Heart right ventricle (tissue), 16 donors: Measurements from ENCODE around the gene FAM200C. TPM values are rescaled to one million over a fixed set of nuclear protein-coding genes. Genes with fewer than 3 reads are reported as not detected.

Experiments
- ATAC-seq, 8 donors: fragments of 200-7000 bp; cut with Tn5 transposase; one replicate each; pipeline ENCODE4 v1.9.1; 2020; ENCODE audit warnings: mild to moderate bottlenecking in 8 of 8, moderate library complexity in 8 of 8, moderate number of reproducible peaks in 1 of 8
- DNase-seq, 2 donors: peaks; one replicate each; pipeline ENCODE4 v3.0.0-alpha.2; 2020
- H3K27ac ChIP-seq, 10 donors: fragments of 200-600 bp; sonication (generic) in 2 of 10; one replicate each; pipeline versions ENCODE4 v1.5.0 to v1.8.0; 2020 to 2022; ENCODE audit warnings: mild to moderate bottlenecking in 3 of 10
- H3K27me3 ChIP-seq, 7 donors: fragments of 200-600 bp; one replicate each; pipeline ENCODE4 v1.8.0; 2021 to 2022; ENCODE audit warnings: mild to moderate bottlenecking in 2 of 7
- H3K36me3 ChIP-seq, 9 donors: fragments of 200-600 bp; sonication (generic) in 1 of 9; one replicate each; pipeline versions ENCODE4 v1.5.0 to v1.8.0; 2020 to 2022; ENCODE audit warnings: mild to moderate bottlenecking in 2 of 9
- H3K4me1 ChIP-seq, 9 donors: fragments of 200-600 bp; sonication (generic) in 1 of 9; one replicate each; pipeline versions ENCODE4 v1.5.0 to v1.8.0; 2020 to 2022; ENCODE audit warnings: mild to moderate bottlenecking in 4 of 9
- H3K4me3 ChIP-seq, 10 donors: fragments of 200-600 bp; sonication (generic) in 2 of 10; one replicate each; pipeline versions ENCODE4 v1.5.0 to v1.8.0; 2020 to 2022; ENCODE audit warnings: mild to moderate bottlenecking in 7 of 10, moderate library complexity in 2 of 10
- H3K9me3 ChIP-seq, 11 donors: fragments of 200-600 bp in 10 of 11; sonication (generic) in 2 of 11; one replicate each; pipeline versions ENCODE4 v1.5.0 to v1.8.0; 2013 to 2022; ENCODE audit warnings: mild to moderate bottlenecking in 2 of 11, control low read depth in 1 of 11, moderate library complexity in 1 of 11
- CTCF ChIP-seq, 9 donors: fragments of 200-600 bp; sonication (generic) in 2 of 9; IDR thresholded peaks; one replicate each; pipeline versions ENCODE4 v1.5.0 to v1.8.0; 2021 to 2022; ENCODE audit warnings: antibody characterized with exemption in 9 of 9, mild to moderate bottlenecking in 5 of 9, moderate library complexity in 1 of 9
- WGBS, 2 donors: extraction: QIAGEN DNeasy Blood & Tissue Kit; methylation state at CpG; one replicate each; pipeline ENCODE4 v1.1.7; 2013; ENCODE audit warnings: inconsistent platforms in 1 of 2; 5-methylcytosine and 5-hydroxymethylcytosine counted together
- intact Hi-C, 10 donors: fragments of 100-400 bp; cut with DNase I; formaldehyde crosslinking; loops; one replicate each; pipeline versions ENCODE4 v1.11.1 to v1.14.2; 2022
- polyA plus RNA-seq, 2 donors: library from polyadenylated mRNA; stranded (reverse); fragments of 200-250 nt; gene quantifications; one replicate each; pipeline ENCODE4 v1.2.3, GENCODE V29; 2013
- total RNA-seq, 10 donors: library from RNA; stranded (reverse); fragmentation: NEBNext Ultra II Directional in 3 of 10; extraction: Animal tissue kit (Norgen Biotek cat#: 25700) in 3 of 10; gene quantifications; one replicate each; pipeline versions ENCODE4 v1.2.1 to v1.2.4, GENCODE V29; 2021 to 2023
- donor health status: Arrhythmogenic right ventricular cardiomyopathy.
- donor health status: ischemic (EF 13 %, LVEDD 7.1; RV severe dilation, severe dysfunction).
- donor health status: healthy with polysubstance abuse.
- donor health status: DM: no; HTN: yes; CAD: no.
- donor health status: DM: no; HTN: no; CAD: no.
- donor health status: ischemic (EF 25% LVEDD 6.9; RV normal size, moderate dysfunction).
- donor health status: ischemic (EF 25% LVEDD 5.7; RV mildly dilated, moderate dysfunction).
- donor health status: healthy.
- donor health status: DM: yes; HTN: yes; CAD: no.
- donor health status: Ischemic cardiomyopathy.
- donor health status: ischemic (EF 35%, LVEDD 5.7; RV mildly dilated, moderate dysfunction).
- donor health status: nonischemic (EF 11% LVEDD 7.7; RV severe dilation, severe dysfunction).
- donor health status: DM: yes; HTN: yes; CAD: no.
- donor health status: PGD.
- donor health status: ischemic (EF 29% LVEDD 5.4; RV normal size, mild dysfunction).
- donor health status: nonischemic (EF 23%, LVEDD 6.1; RV moderate dilation, normal function).

FAM200C gene
- total and polyA plus RNA-seq, 12 donors: 1.7 to 8.6 (median 3.6) TPM

GRCh38 chr5:160359816-160360215 is 40.0 kb downstream of the FAM200C start:
- Histone ChIP-seq H3K36me3 (no peaks in the 10 kb centered on the region), H3K4me3 (no peak overlapping the region), H3K4me1 (peaks cover 17 to 77% (median 47%) of the 10 kb centered on the region in 9 donors), H3K9me3 (no peaks in the 10 kb centered on the region), H3K27ac (peak overlapping the region in 2 of 10 donors; percentile 13 to 30), H3K27me3 (no peaks in the 10 kb centered on the region)
- intact Hi-C loops: no loop called here
- ATAC-seq: no peak
- 76 to 79% methylated on average over 4 of the region's 4 CpGs for WGBS, 2 donors
- no peak for TF ChIP-seq CTCF (IDR thresholded peaks at IDR 0.05)
- no peak for DNase-seq

GRCh38 chr5:160359242-160359641 is 40.6 kb downstream of the FAM200C start:
- intact Hi-C loops: no loop called here
- no peaks in the 10 kb centered on the region for H3K27me3 ChIP-seq
- no peak overlapping the region for H3K4me3 ChIP-seq
- no peak for ATAC-seq
- 0 to 35% methylated on average over 1 of the region's 1 CpG for WGBS, 2 donors
- H3K36me3 ChIP-seq: no peaks in the 10 kb centered on the region
- no peak for TF ChIP-seq CTCF (IDR thresholded peaks at IDR 0.05)
- no peak for DNase-seq
- no peaks in the 10 kb centered on the region for H3K9me3 ChIP-seq
- peaks cover 17 to 77% (median 47%) of the 10 kb centered on the region in 9 donors for H3K4me1 ChIP-seq
- peak overlapping the region in 1 of 10 donors; percentile 30 for H3K27ac ChIP-seq

GRCh38 chr5:160357861-160358411 is 41.9 kb downstream of the FAM200C start:
- H3K4me1 ChIP-seq: peaks cover 13 to 65% (median 35%) of the 10 kb centered on the region in 9 donors
- TF ChIP-seq CTCF (IDR thresholded peaks at IDR 0.05): no peak
- H3K27me3 ChIP-seq: no peaks in the 10 kb centered on the region
- H3K4me3 ChIP-seq: peak overlapping the region in 3 of 10 donors; percentile 13 to 28 (median 16)
- intact Hi-C loops: no loop called here
- H3K9me3 ChIP-seq: no peaks in the 10 kb centered on the region
- H3K36me3 ChIP-seq: no peaks in the 10 kb centered on the region
- ATAC-seq (peak; percentile 55 to 90 (median 76)), DNase-seq (peak; percentile 38 to 62)
- peak overlapping the region; percentile 17 to 81 (median 64) for H3K27ac ChIP-seq
- WGBS, 2 donors: 52% methylated on average over 7 of the region's 7 CpGs

GRCh38 chr5:160357394-160357793 is 42.5 kb downstream of the FAM200C start:
- Histone ChIP-seq H3K4me3 (peak overlapping the region in 3 of 10 donors; percentile 13 to 28 (median 16)), H3K9me3 (no peaks in the 10 kb centered on the region), H3K4me1 (peaks cover 11 to 60% (median 30%) of the 10 kb centered on the region in 9 donors), H3K36me3 (peaks cover 0 to 3% (median 0%) of the 10 kb centered on the region in 9 donors), H3K27me3 (no peaks in the 10 kb centered on the region), H3K27ac (peak overlapping the region; percentile 17 to 81 (median 64))
- DNase-seq (no peak), ATAC-seq (peak in 5 of 8 donors; percentile 7 to 45 (median 28))
- 63 to 69% methylated on average over 7 of the region's 7 CpGs for WGBS, 2 donors
- intact Hi-C loops: no loop called here
- no peak for TF ChIP-seq CTCF (IDR thresholded peaks at IDR 0.05)
